H7 (cell line): Measurements from ENCODE around the gene DUOXA1. TPM values are rescaled to one million over a fixed set of nuclear protein-coding genes. Genes with fewer than 3 reads are reported as not detected.

Source experiments
- DNase-seq: peaks from one replicate; pipeline ENCODE4 v3.0.0; 2012
- H3K27me3 ChIP-seq: 2 replicates; pipeline ENCODE4 v1.6.0; 2011; ENCODE audit warnings: mild to moderate bottlenecking, low read length; ENCODE audit not compliant: control insufficient read depth, insufficient read depth
- H3K36me3 ChIP-seq: replicated peaks from 2 replicates; pipeline ENCODE4 v1.5.1; 2011; ENCODE audit warnings: low read length; ENCODE audit not compliant: control insufficient read depth, insufficient read depth
- H3K4me3 ChIP-seq: 2 replicates; pipeline ENCODE4 v1.5.1; 2011; ENCODE audit warnings: low read depth, mild to moderate bottlenecking, control low read depth, low read length, moderate library complexity; ENCODE audit not compliant: insufficient read depth
- total RNA-seq: library from RNA; depleted of rRNA; stranded (reverse); fragments of >200 nt; shearing (Covaris generic); gene quantifications from 2 replicates; pipeline ENCODE4 v1.2.3, GENCODE V29; 2014; rRNA removed

DUOXA1 gene
- total RNA-seq: 0.07 TPM in 1 of 2 replicates, not detected in the other

- Histone ChIP-seq H3K36me3 (no peaks in the 10 kb centered on the region), H3K4me3 (peak within 1 kb of the TSS; percentile 54), H3K27me3 (peaks cover 92% of the 10 kb centered on the region)
- DNase-seq: peak; percentile 94
Observed at GRCh38 chr15:45129651-45130129, at the start of gene DUOXA1, which contains the start of gene DUOX1. Gene DUOXA1 (minus strand): TSS chr15:45129879. CDS start chr15:45123014, 6,865 bp downstream. Gene DUOX1 (plus strand): TSS chr15:45129994. CDS start chr15:45131967, 1,973 bp downstream.

- DNase-seq: peak; percentile 5
- no peak overlapping the region for H3K4me3 ChIP-seq
- no peaks in the 10 kb centered on the region for H3K27me3 ChIP-seq
- peaks cover 2% of the 10 kb centered on the region for H3K36me3 ChIP-seq
Observed at GRCh38 chr15:45177285-45177684, 47.6 kb upstream of the DUOXA1 start.

- no peak overlapping the region for H3K4me3 ChIP-seq
- H3K27me3 ChIP-seq: no peaks in the 10 kb centered on the region
- H3K36me3 ChIP-seq: peaks cover 2% of the 10 kb centered on the region
- DNase-seq: peak; percentile 31
Observed at GRCh38 chr15:45174577-45174976, 44.9 kb upstream of the DUOXA1 start.

GRCh38 chr15:45174069-45174468 is 44.4 kb upstream of the DUOXA1 start:
- Histone ChIP-seq H3K27me3 (no peaks in the 10 kb centered on the region), H3K4me3 (no peak overlapping the region), H3K36me3 (peaks cover 2% of the 10 kb centered on the region)
- peak; percentile 17 for DNase-seq

GRCh38 chr15:45171912-45172311 is 42.2 kb upstream of the DUOXA1 start:
- no peaks in the 10 kb centered on the region for H3K27me3 ChIP-seq
- no peak for DNase-seq
- H3K4me3 ChIP-seq: no peak overlapping the region
- no peaks in the 10 kb centered on the region; the same call in none of the 2 replicates for H3K36me3 ChIP-seq

GRCh38 chr15:45169608-45170480 is 40.2 kb upstream of the DUOXA1 start:
- peak; percentile 77 for DNase-seq
- Histone ChIP-seq H3K27me3 (no peaks in the 10 kb centered on the region), H3K36me3 (no peaks in the 10 kb centered on the region; the same call in none of the 2 replicates), H3K4me3 (no peak overlapping the region)

- H3K4me3 ChIP-seq: no peak overlapping the region
- DNase-seq: no peak
- H3K36me3 ChIP-seq: no peaks in the 10 kb centered on the region; the same call in none of the 2 replicates
- no peaks in the 10 kb centered on the region for H3K27me3 ChIP-seq
Observed at GRCh38 chr15:45168751-45169551, 39.3 kb upstream of the DUOXA1 start.

GRCh38 chr15:45168286-45168685 is 38.6 kb upstream of the DUOXA1 start:
- Histone ChIP-seq H3K27me3 (no peaks in the 10 kb centered on the region), H3K4me3 (no peak overlapping the region), H3K36me3 (no peaks in the 10 kb centered on the region; the same call in none of the 2 replicates)
- no peak for DNase-seq

- Histone ChIP-seq H3K27me3 (no peaks in the 10 kb centered on the region), H3K4me3 (peak overlapping the region; percentile 44), H3K36me3 (no peaks in the 10 kb centered on the region; the same call in none of the 2 replicates)
- no peak for DNase-seq
Observed at GRCh38 chr15:45167631-45168205, 38.0 kb upstream of the DUOXA1 start.

- peak; percentile 94 for DNase-seq
- Histone ChIP-seq H3K4me3 (peak overlapping the region; percentile 44), H3K36me3 (no peaks in the 10 kb centered on the region; the same call in none of the 2 replicates), H3K27me3 (no peaks in the 10 kb centered on the region)
Observed at GRCh38 chr15:45166834-45167630, 37.4 kb upstream of the DUOXA1 start.

GRCh38 chr15:45165536-45165935 is 35.9 kb upstream of the DUOXA1 start:
- no peak for DNase-seq
- Histone ChIP-seq H3K4me3 (no peak overlapping the region), H3K27me3 (no peaks in the 10 kb centered on the region), H3K36me3 (no peaks in the 10 kb centered on the region; the same call in 1 of the 2 replicates)

GRCh38 chr15:45164914-45165313 is 35.2 kb upstream of the DUOXA1 start:
- no peak for DNase-seq
- Histone ChIP-seq H3K36me3 (no peaks in the 10 kb centered on the region; the same call in 1 of the 2 replicates), H3K27me3 (no peaks in the 10 kb centered on the region), H3K4me3 (no peak overlapping the region)

- Histone ChIP-seq H3K4me3 (no peak overlapping the region), H3K36me3 (no peaks in the 10 kb centered on the region; the same call in 1 of the 2 replicates), H3K27me3 (no peaks in the 10 kb centered on the region)
- no peak for DNase-seq
Observed at GRCh38 chr15:45163508-45163856, 33.8 kb upstream of the DUOXA1 start.
